ENCODE data around the gene TUG1. TPM values are rescaled to one million over a fixed set of nuclear protein-coding genes. Genes with fewer than 3 reads are reported as not detected.

Gene TUG1
- total and polyA plus RNA-seq, 2 donors (not counting 3 experiments of a cell fraction or from before 2014, with no cell fraction given), result 77.1 to 85.9 TPM

DNA sequence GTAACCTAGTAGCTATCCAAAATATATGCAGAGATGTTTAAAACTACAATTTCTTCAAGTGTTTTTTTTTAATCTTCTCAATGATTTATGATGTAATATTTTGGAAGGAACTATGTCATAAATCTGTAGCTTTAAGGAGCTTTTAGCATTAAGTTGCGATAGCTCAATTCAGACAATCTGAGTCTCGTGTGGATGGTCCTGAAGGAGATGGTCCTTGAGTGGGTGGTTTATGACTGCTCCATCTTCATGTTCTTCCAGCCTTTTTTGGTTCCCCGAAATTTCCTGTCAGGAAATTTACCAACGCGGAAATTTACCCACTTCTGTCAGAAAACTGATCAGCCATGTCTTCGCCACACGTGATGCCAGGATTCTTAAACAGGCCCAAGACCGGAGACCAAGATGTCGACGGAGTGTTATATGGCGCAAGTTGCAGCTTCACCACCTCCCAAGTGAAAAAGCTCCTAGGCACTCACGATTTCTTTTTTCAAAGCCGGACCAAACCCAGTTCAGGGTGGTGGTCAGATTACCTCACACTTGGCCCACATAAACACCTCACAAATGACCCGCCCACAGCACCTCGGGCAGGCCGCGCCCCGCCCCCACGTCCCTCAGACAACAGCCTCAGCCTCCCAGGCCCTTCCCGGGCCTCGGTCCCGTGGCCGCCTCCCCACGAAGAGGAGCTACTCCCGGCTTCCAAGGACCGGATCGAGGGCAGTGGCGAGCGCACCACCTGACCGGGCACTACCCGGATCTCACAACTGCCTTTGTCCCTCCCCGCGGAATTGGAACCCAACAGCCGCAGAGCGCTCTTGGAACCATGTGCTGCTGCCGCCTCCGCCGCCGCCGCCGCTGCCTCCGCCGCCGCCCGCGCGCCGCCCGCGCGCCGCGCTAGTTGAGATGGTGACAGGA lies 796 bp upstream of the TUG1 start, which contains the start of gene MORC2:
Gene MORC2, minus strand, starts transcription at position 760 of the 909 bp plus-strand sequence. CDS start 885 bp downstream, outside the sequence.
- intact Hi-C loops (cut with micrococcal nuclease), result loop anchor here (5.0 kb wide), 1 partner anchor 179 kb away; no protein-coding TSS in a partner anchor
- dilution Hi-C loops (cut with MboI; ENCODE audit: extremely low pct_ligation_motif_present, low sequenced_read_pairs), result no loop called here
- peaks cover 4% of the 10 kb centered on the region for H4K20me1 ChIP-seq (replicated peaks; ENCODE audit: control insufficient read depth, extremely low read depth, insufficient read depth, low read length)
- ChIA-PET CTCF (interaction anchor here (1.0 to 5.0 kb wide), 10 partner anchors 22 to 334 kb away, joined by 3 to 130 read pairs (median 6); partner anchors contain the start of genes SELENOM and SMTN), POLR2A (interaction anchor here (0.8 to 3.3 kb wide), 4 partner anchors 114 to 158 kb away, joined by 3 to 44 read pairs (median 14); partner anchors contain the start of gene SMTN)
- no peaks in the 10 kb centered on the region for H3K9me3 ChIP-seq (replicated peaks; ENCODE audit: control insufficient read depth, insufficient read depth, low read length)
- peak within 1 kb of the TSS; percentile 80 to 95 (median 88) for H3K4me3 ChIP-seq (replicated peaks in 1 of 3; ENCODE audit: insufficient read depth in 1 of 3, low read depth in 1 of 3, low read length in 3 of 3)
- H3K9ac ChIP-seq (replicated peaks; ENCODE audit: extremely low read depth, insufficient read depth, low read length), result peak within 1 kb of the TSS; percentile 89
- DNase-seq (ENCODE audit: low read depth, low spot score), result no peak
- peak within 1 kb of the TSS; percentile 77 for H2AFZ ChIP-seq (ENCODE audit: low read depth, low read length)
- H3K79me2 ChIP-seq (ENCODE audit: control insufficient read depth, insufficient read depth, low read length), result peaks cover 67% of the 10 kb centered on the region
- TF ChIP-seq POLR2AphosphoS5 (IDR thresholded peaks at IDR 0.05; ENCODE audit: insufficient read depth, low read depth, low read length) (no peak), EZH2 (IDR thresholded peaks at IDR 0.05; ENCODE audit: borderline replicate concordance, low read depth, low read length, severe bottlenecking) (no peak), FOS (IDR thresholded peaks at IDR 0.05; ENCODE audit: borderline replicate concordance, insufficient read depth, low read length) (no peak), POLR2A (IDR thresholded peaks at IDR 0.05; ENCODE audit: low read depth, low read length) (no peak), JUN (IDR thresholded peaks at IDR 0.05; ENCODE audit: borderline replicate concordance, insufficient read depth, insufficient read length, low read depth) (no peak), MYC (IDR thresholded peaks at IDR 0.05; ENCODE audit: low read depth, low read length) (no peak), GATA2 (IDR thresholded peaks at IDR 0.05; ENCODE audit: insufficient read depth, insufficient read length, low read depth, low read length) (no peak)
- TF ChIP-seq, protein P1, sequence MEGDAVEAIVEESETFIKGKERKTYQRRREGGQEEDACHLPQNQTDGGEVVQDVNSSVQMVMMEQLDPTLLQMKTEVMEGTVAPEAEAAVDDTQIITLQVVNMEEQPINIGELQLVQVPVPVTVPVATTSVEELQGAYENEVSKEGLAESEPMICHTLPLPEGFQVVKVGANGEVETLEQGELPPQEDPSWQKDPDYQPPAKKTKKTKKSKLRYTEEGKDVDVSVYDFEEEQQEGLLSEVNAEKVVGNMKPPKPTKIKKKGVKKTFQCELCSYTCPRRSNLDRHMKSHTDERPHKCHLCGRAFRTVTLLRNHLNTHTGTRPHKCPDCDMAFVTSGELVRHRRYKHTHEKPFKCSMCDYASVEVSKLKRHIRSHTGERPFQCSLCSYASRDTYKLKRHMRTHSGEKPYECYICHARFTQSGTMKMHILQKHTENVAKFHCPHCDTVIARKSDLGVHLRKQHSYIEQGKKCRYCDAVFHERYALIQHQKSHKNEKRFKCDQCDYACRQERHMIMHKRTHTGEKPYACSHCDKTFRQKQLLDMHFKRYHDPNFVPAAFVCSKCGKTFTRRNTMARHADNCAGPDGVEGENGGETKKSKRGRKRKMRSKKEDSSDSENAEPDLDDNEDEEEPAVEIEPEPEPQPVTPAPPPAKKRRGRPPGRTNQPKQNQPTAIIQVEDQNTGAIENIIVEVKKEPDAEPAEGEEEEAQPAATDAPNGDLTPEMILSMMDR (IDR thresholded peaks at IDR 0.05; ENCODE audit: extremely low read depth in 1 of 2, insufficient read depth in 1 of 2, low read depth in 1 of 2, low read length in 2 of 2), result no peak
- TF ChIP-seq, protein P2, sequence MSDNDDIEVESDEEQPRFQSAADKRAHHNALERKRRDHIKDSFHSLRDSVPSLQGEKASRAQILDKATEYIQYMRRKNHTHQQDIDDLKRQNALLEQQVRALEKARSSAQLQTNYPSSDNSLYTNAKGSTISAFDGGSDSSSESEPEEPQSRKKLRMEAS (IDR thresholded peaks at IDR 0.05; ENCODE audit: insufficient read depth, insufficient read length), result no peak
- H3K27me3 ChIP-seq (ENCODE audit: control insufficient read depth in 2 of 2, insufficient read depth in 2 of 2, low read length in 2 of 2), result no peaks in the 10 kb centered on the region
- H3K4me2 ChIP-seq (ENCODE audit: insufficient read depth, low read length), result peak within 1 kb of the TSS; percentile 98
- no peaks in the 10 kb centered on the region for H3K9me1 ChIP-seq (replicated peaks; ENCODE audit: control insufficient read depth, extremely low read depth, insufficient read depth, low read length)
- BruUV-seq (replicated peaks), result TSS peak; percentile 36
- peaks cover 23% of the 10 kb centered on the region for H3K4me1 ChIP-seq (ENCODE audit: control insufficient read depth, extremely low read depth, insufficient read depth, low read length)
- no peak for FAIRE-seq
- peaks cover 9 to 12% of the 10 kb centered on the region in 2 experiments for H3K36me3 ChIP-seq (ENCODE audit: control insufficient read depth in 2 of 2, extremely low read depth in 1 of 2, insufficient read depth in 2 of 2, low read length in 2 of 2)
- peak within 1 kb of the TSS; percentile 83 for H3K27ac ChIP-seq (ENCODE audit: insufficient read depth, low read depth, low read length)
